ENCODE data around the gene CACHD1.

CACHD1 gene

GRCh38 chr1:64469977-64470664, at the start of gene CACHD1:
Gene CACHD1 (plus strand): TSS chr1:64470129. CDS start chr1:64470745, 616 bp downstream.
- peak; percentile 29 for DNase-seq

GRCh38 chr1:64421377-64421776, 48.6 kb upstream of the CACHD1 start:
- no peak for DNase-seq

GRCh38 chr1:64423526-64423925, 46.4 kb upstream of the CACHD1 start:
- no peak for DNase-seq

- no peak for DNase-seq
These were observed 45.5 kb upstream of the CACHD1 start for GRCh38 chr1:64424412-64424811.

- no peak for DNase-seq
These were observed 44.4 kb upstream of the CACHD1 start for GRCh38 chr1:64425521-64425920.

GRCh38 chr1:64426681-64427080, 43.2 kb upstream of the CACHD1 start:
- DNase-seq, result no peak

- no peak for DNase-seq
These were observed 42.0 kb upstream of the CACHD1 start for GRCh38 chr1:64427879-64428278.

- no peak for DNase-seq
These were observed 36.6 kb upstream of the CACHD1 start for GRCh38 chr1:64433308-64433707.

- DNase-seq, result no peak
These were observed 36.2 kb upstream of the CACHD1 start for GRCh38 chr1:64433747-64434146.

- no peak for DNase-seq
These were observed 34.9 kb upstream of the CACHD1 start for GRCh38 chr1:64435000-64435399.

GRCh38 chr1:64437453-64437852, 32.5 kb upstream of the CACHD1 start:
- DNase-seq, result no peak

- no peak for DNase-seq
These were observed 29.6 kb upstream of the CACHD1 start for GRCh38 chr1:64440183-64440826.

- DNase-seq, result peak; percentile 11
These were observed 18.5 kb upstream of the CACHD1 start for GRCh38 chr1:64451440-64451839.

GRCh38 chr1:64453688-64454087, 16.2 kb upstream of the CACHD1 start:
- peak; percentile 56 for DNase-seq

- DNase-seq, result no peak
These were observed 11.0 kb upstream of the CACHD1 start for GRCh38 chr1:64458915-64459314.

GRCh38 chr1:64459743-64460142, 10.2 kb upstream of the CACHD1 start:
- no peak for DNase-seq

- no peak for DNase-seq
These were observed 3.9 kb upstream of the CACHD1 start for GRCh38 chr1:64466033-64466432.

- no peak for DNase-seq
These were observed 583 bp upstream of the CACHD1 start for GRCh38 chr1:64469116-64469976.

GRCh38 chr1:64470665-64471217, 812 bp downstream of the CACHD1 start:
- no peak for DNase-seq

- DNase-seq, result no peak
These were observed 1.5 kb downstream of the CACHD1 start for GRCh38 chr1:64471218-64472039.

- no peak for DNase-seq
These were observed 2.1 kb downstream of the CACHD1 start for GRCh38 chr1:64472040-64472376.

- DNase-seq, result no peak
These were observed 2.9 kb downstream of the CACHD1 start for GRCh38 chr1:64472805-64473204.

- DNase-seq, result no peak
These were observed 3.4 kb downstream of the CACHD1 start for GRCh38 chr1:64473367-64473766.

Data from OCI-M1 (cell line).